GM12864 (cell line): ENCODE measurements around the gene ASB7.

Experiments used
- DNase-seq: peaks from one replicate; pipeline ENCODE4 v3.0.0-alpha.2; 2011; ENCODE audit warnings: low read depth
- H3K4me3 ChIP-seq: 2 replicates; pipeline ENCODE4 v1.5.1; 2011; ENCODE audit warnings: mild to moderate bottlenecking, low read depth, low read length, control low read depth
- TF ChIP-seq, protein P1 (sequence below): IDR thresholded peaks from 2 replicates; pipeline ENCODE4 v1.5.1; 2011; ENCODE audit warnings: low read depth, mild to moderate bottlenecking, moderate library complexity, low read length, control low read depth, inconsistent platforms; ENCODE audit errors: missing control alignments

The ASB7 gene

GRCh38 chr15:100602064-100602822, at the start of gene ASB7, which contains the start of gene LINS1:
Gene ASB7 (plus strand): TSS chr15:100602589. CDS start chr15:100612217, 9,628 bp downstream.
Gene LINS1 (minus strand): TSS chr15:100602184. CDS start chr15:100580842, 21,342 bp downstream.
- H3K4me3 ChIP-seq = peak within 1 kb of the TSS; percentile 81
- DNase-seq = peak; percentile 100
- TF ChIP-seq, protein P1, sequence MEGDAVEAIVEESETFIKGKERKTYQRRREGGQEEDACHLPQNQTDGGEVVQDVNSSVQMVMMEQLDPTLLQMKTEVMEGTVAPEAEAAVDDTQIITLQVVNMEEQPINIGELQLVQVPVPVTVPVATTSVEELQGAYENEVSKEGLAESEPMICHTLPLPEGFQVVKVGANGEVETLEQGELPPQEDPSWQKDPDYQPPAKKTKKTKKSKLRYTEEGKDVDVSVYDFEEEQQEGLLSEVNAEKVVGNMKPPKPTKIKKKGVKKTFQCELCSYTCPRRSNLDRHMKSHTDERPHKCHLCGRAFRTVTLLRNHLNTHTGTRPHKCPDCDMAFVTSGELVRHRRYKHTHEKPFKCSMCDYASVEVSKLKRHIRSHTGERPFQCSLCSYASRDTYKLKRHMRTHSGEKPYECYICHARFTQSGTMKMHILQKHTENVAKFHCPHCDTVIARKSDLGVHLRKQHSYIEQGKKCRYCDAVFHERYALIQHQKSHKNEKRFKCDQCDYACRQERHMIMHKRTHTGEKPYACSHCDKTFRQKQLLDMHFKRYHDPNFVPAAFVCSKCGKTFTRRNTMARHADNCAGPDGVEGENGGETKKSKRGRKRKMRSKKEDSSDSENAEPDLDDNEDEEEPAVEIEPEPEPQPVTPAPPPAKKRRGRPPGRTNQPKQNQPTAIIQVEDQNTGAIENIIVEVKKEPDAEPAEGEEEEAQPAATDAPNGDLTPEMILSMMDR = no peak

DNA sequence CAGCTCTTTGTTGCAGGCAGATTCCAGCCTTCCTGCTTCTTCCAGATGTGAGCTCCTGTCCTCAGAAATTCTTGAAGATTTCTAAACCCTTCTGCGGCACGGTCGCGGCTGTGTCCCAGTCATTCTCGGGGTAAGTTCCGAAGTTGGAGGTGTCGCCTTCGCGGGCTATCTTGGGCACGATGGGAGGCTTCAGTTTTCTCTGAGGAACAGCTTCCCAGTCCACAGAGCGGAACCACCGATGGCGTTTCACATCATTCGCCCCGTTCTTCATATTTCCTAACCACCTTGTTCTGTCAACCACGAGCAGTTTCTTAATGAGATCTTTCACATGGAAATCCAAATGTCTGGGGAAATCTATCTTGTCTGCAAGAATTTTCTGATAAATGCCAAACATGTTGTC, 48.9 kb upstream of the ASB7 start:
- no peak for DNase-seq
- TF ChIP-seq, protein P1 = no peak

GRCh38 chr15:100558771-100559254, 43.6 kb upstream of the ASB7 start:
- TF ChIP-seq, protein P1 = no peak
- H3K4me3 ChIP-seq = no peak overlapping the region
- no peak for DNase-seq

More for the DNA sequence above, 48.9 kb upstream of the ASB7 start:
- no peak overlapping the region for H3K4me3 ChIP-seq

DNA sequence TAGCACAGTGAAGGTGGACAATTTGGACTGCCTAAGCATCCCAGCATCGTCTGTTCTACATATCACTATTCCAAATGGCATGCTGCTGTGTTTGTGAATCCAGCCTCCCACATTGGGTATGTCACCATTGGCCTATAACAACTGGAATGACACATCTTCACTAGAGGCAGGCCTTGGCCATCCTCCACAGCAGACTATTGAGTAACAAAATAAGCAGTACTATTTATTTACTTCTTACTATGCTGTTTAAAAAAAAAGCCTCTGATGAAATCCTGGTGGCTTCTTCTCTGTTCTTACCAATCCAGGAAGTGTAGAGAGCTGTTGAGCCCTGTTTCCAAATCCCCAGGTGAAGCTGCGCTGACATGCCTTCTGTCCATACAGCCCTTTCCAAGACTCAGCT, 43.1 kb upstream of the ASB7 start:
- H3K4me3 ChIP-seq = no peak overlapping the region
- TF ChIP-seq, protein P1 = no peak
- no peak for DNase-seq

DNA sequence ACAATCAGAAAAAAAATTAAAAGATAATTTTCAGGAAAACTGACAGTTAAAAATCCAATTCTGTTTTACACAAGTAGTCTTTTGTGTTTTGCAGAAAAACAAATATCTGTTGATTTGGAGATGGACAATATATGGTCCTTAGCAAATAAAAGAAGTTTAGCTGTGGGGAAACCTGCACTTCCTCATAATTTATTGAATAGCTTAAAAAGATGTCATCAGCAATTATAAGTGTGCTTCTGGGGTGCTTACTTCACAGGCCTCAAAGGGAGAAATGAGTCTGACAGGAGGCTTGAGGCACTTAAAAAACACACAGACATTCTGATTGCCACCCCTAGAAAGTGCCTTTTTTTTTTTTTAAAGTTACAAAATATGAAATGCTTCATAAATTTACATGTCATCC, 42.1 kb upstream of the ASB7 start:
- DNase-seq = no peak
- TF ChIP-seq, protein P1 = no peak
- H3K4me3 ChIP-seq = no peak overlapping the region

DNA sequence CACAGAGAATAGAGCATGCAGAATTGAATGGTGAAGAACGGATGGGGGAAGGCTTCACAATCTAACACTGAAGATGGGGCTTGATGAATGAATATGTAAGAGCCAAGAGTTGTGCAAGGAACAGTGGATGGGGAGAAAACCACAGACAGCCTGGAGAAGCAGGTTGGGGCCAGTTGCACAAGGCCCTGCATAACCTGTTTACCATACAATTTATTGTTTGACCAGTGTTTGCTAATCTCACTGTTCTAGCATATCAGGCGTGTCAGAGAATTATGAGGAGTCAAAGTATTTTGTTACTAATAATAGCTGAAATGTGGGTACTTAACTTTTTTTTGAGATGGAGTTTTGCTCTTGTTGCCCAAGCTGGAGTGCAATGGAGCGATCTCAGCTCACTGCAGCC, 36.8 kb upstream of the ASB7 start:
- no peak for DNase-seq
- TF ChIP-seq, protein P1 = no peak
- no peak overlapping the region for H3K4me3 ChIP-seq
